Head of caudate nucleus (tissue), 42 donors: ENCODE data around the gene DBET.
A peak's percentile ranks its signal among the peaks of the same experiment; 100 is the strongest.
"Not testable (repeated sequence)": the region's sequence is repeated elsewhere in the genome, so short reads cannot be mapped to it uniquely, and the experiment has no call there.

ENCODE experiments used
- DNase-seq, 42 donors: peaks; one replicate each; pipeline versions ENCODE4 v3.0.0 to v3.0.0-alpha.2; 2020 to 2021; ENCODE audit warnings: mixed read lengths in 7 of 42
- intact Hi-C: fragments of 100-400 bp; cut with DNase I; formaldehyde crosslinking; loops from one replicate; pipeline ENCODE4 v1.15.0; 2022

DBET gene

DNA sequence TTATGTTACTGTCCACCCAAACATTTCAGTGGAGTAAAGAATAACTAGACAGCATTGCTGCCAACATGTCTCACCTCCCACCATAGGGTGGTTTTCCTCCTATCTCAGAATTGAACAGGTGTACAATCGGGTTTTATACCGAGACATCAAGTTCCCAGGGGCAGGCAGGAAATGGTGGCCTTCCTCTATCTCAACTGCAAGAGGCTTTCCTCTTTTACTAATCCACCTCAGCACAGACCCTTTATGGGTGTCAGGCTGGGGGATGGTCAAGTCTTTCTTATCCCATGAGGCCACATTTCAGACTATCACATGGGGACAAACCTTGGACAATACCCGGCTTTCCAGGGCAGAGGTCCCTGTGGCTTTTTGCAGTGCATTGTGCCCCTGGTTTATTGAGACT, 48.6 kb downstream of the DBET start:
- intact Hi-C loops, result not testable (repeated sequence)

DNA sequence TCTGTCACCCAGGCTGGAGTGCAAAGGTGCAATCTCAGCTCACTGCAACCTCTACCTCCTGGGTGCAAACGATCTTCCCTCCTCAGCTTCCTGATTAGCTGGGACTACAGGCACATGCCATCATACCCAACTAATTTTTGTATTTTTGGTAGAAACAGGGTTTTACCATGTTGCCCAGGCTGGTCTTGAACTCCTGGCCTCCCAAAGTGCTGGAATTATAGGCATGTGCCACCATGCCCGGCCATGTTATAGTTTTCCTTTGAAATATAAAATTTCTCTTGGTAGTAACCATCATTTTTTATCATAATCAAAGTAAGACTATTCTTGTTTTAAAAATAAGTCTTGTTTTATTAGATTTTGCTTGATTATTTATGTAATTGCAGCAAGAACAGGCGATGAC, 50.7 kb downstream of the DBET start:
- intact Hi-C loops, result not testable (repeated sequence)
- DNase-seq, result peak in 4 of 42 donors; percentile 2 to 33 (median 22)

More for the DNA sequence above, 48.6 kb downstream of the DBET start:
- DNase-seq, result peak in 3 of 42 donors; percentile 1 to 34 (median 10)
